ENCODE measurements around the gene LRRC4C. TPM values are rescaled to one million over a fixed set of nuclear protein-coding genes. Genes with fewer than 3 reads are reported as not detected.
A peak's percentile ranks its signal among the peaks of the same experiment; 100 is the strongest.

The LRRC4C gene
- total RNA-seq, 2 experiments from 2014 or later, result not detected

- Mint-ChIP-seq H3K9me3 (no peaks in the 10 kb centered on the region), H3K4me3 (peak overlapping the region; percentile 13), H3K27me3 (peaks cover 20% of the 10 kb centered on the region), H3K4me1 (peaks cover 6% of the 10 kb centered on the region), H3K36me3 (no peaks in the 10 kb centered on the region), H3K27ac (no peak overlapping the region)
- no peak for ATAC-seq (ENCODE audit: low read depth)
- no peak for DNase-seq
- POLR2A ChIA-PET, result no interaction called here
Observed at GRCh38 chr11:40292721-40293508, 1166.5 kb downstream of the LRRC4C start.

GRCh38 chr11:40291741-40292140 is 1167.7 kb downstream of the LRRC4C start:
- no peak overlapping the region for H3K27ac Mint-ChIP-seq
- no peak overlapping the region for H3K4me3 Mint-ChIP-seq
- peaks cover 20% of the 10 kb centered on the region for H3K27me3 Mint-ChIP-seq
- H3K36me3 Mint-ChIP-seq, result no peaks in the 10 kb centered on the region
- no peak for DNase-seq
- no peaks in the 10 kb centered on the region for H3K9me3 Mint-ChIP-seq
- peaks cover 6% of the 10 kb centered on the region for H3K4me1 Mint-ChIP-seq
- POLR2A ChIA-PET, result no interaction called here
- no peak for ATAC-seq (ENCODE audit: low read depth)

GRCh38 chr11:40291329-40291728 is 1168.1 kb downstream of the LRRC4C start:
- Mint-ChIP-seq H3K36me3 (no peaks in the 10 kb centered on the region), H3K4me1 (peaks cover 6% of the 10 kb centered on the region), H3K4me3 (no peak overlapping the region), H3K9me3 (no peaks in the 10 kb centered on the region), H3K27me3 (peaks cover 20% of the 10 kb centered on the region), H3K27ac (no peak overlapping the region)
- no peak for DNase-seq
- no peak for ATAC-seq (ENCODE audit: low read depth)
- POLR2A ChIA-PET, result no interaction called here

GRCh38 chr11:40290171-40290631 is 1169.3 kb downstream of the LRRC4C start:
- Mint-ChIP-seq H3K4me1 (peaks cover 6% of the 10 kb centered on the region), H3K9me3 (no peaks in the 10 kb centered on the region), H3K27me3 (peaks cover 20% of the 10 kb centered on the region), H3K27ac (no peak overlapping the region), H3K4me3 (no peak overlapping the region), H3K36me3 (no peaks in the 10 kb centered on the region)
- POLR2A ChIA-PET, result no interaction called here
- ATAC-seq (ENCODE audit: low read depth) (no peak), DNase-seq (no peak)

GRCh38 chr11:40289370-40289769 is 1170.1 kb downstream of the LRRC4C start:
- ATAC-seq (ENCODE audit: low read depth), result no peak
- Mint-ChIP-seq H3K9me3 (peaks cover 1% of the 10 kb centered on the region), H3K36me3 (no peaks in the 10 kb centered on the region), H3K4me3 (no peak overlapping the region), H3K4me1 (peaks cover 6% of the 10 kb centered on the region), H3K27ac (no peak overlapping the region), H3K27me3 (peaks cover 20% of the 10 kb centered on the region)
- DNase-seq, result no peak
- POLR2A ChIA-PET, result no interaction called here

- Mint-ChIP-seq H3K36me3 (no peaks in the 10 kb centered on the region), H3K4me3 (no peak overlapping the region), H3K27ac (no peak overlapping the region), H3K9me3 (peaks cover 1% of the 10 kb centered on the region), H3K4me1 (no peaks in the 10 kb centered on the region), H3K27me3 (peaks cover 13% of the 10 kb centered on the region)
- DNase-seq (no peak), ATAC-seq (ENCODE audit: low read depth) (no peak)
- POLR2A ChIA-PET, result no interaction called here
Observed at GRCh38 chr11:40287916-40288803, 1171.3 kb downstream of the LRRC4C start.

- no peak for DNase-seq
- H3K36me3 Mint-ChIP-seq, result no peaks in the 10 kb centered on the region
- H3K27me3 Mint-ChIP-seq, result no peaks in the 10 kb centered on the region
- no peak overlapping the region for H3K27ac Mint-ChIP-seq
- no peaks in the 10 kb centered on the region for H3K4me1 Mint-ChIP-seq
- peaks cover 1% of the 10 kb centered on the region for H3K9me3 Mint-ChIP-seq
- ATAC-seq (ENCODE audit: low read depth), result no peak
- H3K4me3 Mint-ChIP-seq, result no peak overlapping the region
- POLR2A ChIA-PET, result no interaction called here
Observed at GRCh38 chr11:40286137-40286536, 1173.3 kb downstream of the LRRC4C start.

- DNase-seq, result no peak
- POLR2A ChIA-PET, result no interaction called here
- H3K4me1 Mint-ChIP-seq, result no peaks in the 10 kb centered on the region
- ATAC-seq (ENCODE audit: low read depth), result no peak
- no peak overlapping the region for H3K27ac Mint-ChIP-seq
- H3K27me3 Mint-ChIP-seq, result no peaks in the 10 kb centered on the region
- no peak overlapping the region for H3K4me3 Mint-ChIP-seq
- H3K36me3 Mint-ChIP-seq, result no peaks in the 10 kb centered on the region
- peaks cover 1% of the 10 kb centered on the region for H3K9me3 Mint-ChIP-seq
Observed at GRCh38 chr11:40285558-40285957, 1173.9 kb downstream of the LRRC4C start.

GRCh38 chr11:40281052-40281580 is 1178.3 kb downstream of the LRRC4C start:
- Mint-ChIP-seq H3K27ac (no peak overlapping the region), H3K36me3 (no peaks in the 10 kb centered on the region), H3K9me3 (peaks cover 4% of the 10 kb centered on the region), H3K4me3 (no peak overlapping the region), H3K4me1 (no peaks in the 10 kb centered on the region), H3K27me3 (no peaks in the 10 kb centered on the region)
- ATAC-seq (ENCODE audit: low read depth), result no peak
- no peak for DNase-seq
- POLR2A ChIA-PET, result interaction anchor here (0.6 kb wide), 1 partner anchor 1795 kb away, joined by 4 read pairs; no protein-coding TSS in a partner anchor

- POLR2A ChIA-PET, result no interaction called here
- no peaks in the 10 kb centered on the region for H3K4me1 Mint-ChIP-seq
- ATAC-seq (ENCODE audit: low read depth) (no peak), DNase-seq (no peak)
- peaks cover 4% of the 10 kb centered on the region for H3K9me3 Mint-ChIP-seq
- no peaks in the 10 kb centered on the region for H3K36me3 Mint-ChIP-seq
- H3K27me3 Mint-ChIP-seq, result no peaks in the 10 kb centered on the region
- H3K4me3 Mint-ChIP-seq, result no peak overlapping the region
- H3K27ac Mint-ChIP-seq, result no peak overlapping the region
Observed at GRCh38 chr11:40280159-40281051, 1179.0 kb downstream of the LRRC4C start.

- ATAC-seq (ENCODE audit: low read depth) (no peak), DNase-seq (no peak)
- Mint-ChIP-seq H3K9me3 (peaks cover 3% of the 10 kb centered on the region), H3K27ac (no peak overlapping the region), H3K4me1 (no peaks in the 10 kb centered on the region), H3K36me3 (no peaks in the 10 kb centered on the region), H3K27me3 (no peaks in the 10 kb centered on the region), H3K4me3 (no peak overlapping the region)
- POLR2A ChIA-PET, result no interaction called here
Observed at GRCh38 chr11:40276960-40277359, 1182.5 kb downstream of the LRRC4C start.

GRCh38 chr11:40274017-40274416 is 1185.4 kb downstream of the LRRC4C start:
- no peak overlapping the region for H3K27ac Mint-ChIP-seq
- POLR2A ChIA-PET, result no interaction called here
- peaks cover 3% of the 10 kb centered on the region for H3K9me3 Mint-ChIP-seq
- ATAC-seq (ENCODE audit: low read depth) (no peak), DNase-seq (no peak)
- no peak overlapping the region for H3K4me3 Mint-ChIP-seq
- H3K27me3 Mint-ChIP-seq, result no peaks in the 10 kb centered on the region
- no peaks in the 10 kb centered on the region for H3K4me1 Mint-ChIP-seq
- H3K36me3 Mint-ChIP-seq, result no peaks in the 10 kb centered on the region

GRCh38 chr11:40273192-40273732 is 1186.2 kb downstream of the LRRC4C start:
- Mint-ChIP-seq H3K4me3 (no peak overlapping the region), H3K27me3 (no peaks in the 10 kb centered on the region), H3K36me3 (no peaks in the 10 kb centered on the region), H3K9me3 (peaks cover 3% of the 10 kb centered on the region), H3K27ac (no peak overlapping the region), H3K4me1 (no peaks in the 10 kb centered on the region)
- POLR2A ChIA-PET, result no interaction called here
- no peak for DNase-seq
- no peak for ATAC-seq (ENCODE audit: low read depth)

Measured in activated naive CD8-positive, alpha-beta T cell treated with anti-CD3 and anti-CD28 coated beads, Interleukin-2, amount 10 ng/mL, durations not matched to agents 7 days and 5 days (primary cell).